DOHH2 (cell line): Measurements from ENCODE around the gene MAP2K7.

Experiments
- H3F3A ChIP-seq: fragments of 200-600 bp; sonication (generic), shearing (Covaris generic); 2 replicates; pipeline ENCODE4 v1.6.0; 2016; ENCODE audit warnings: antibody characterized with exemption, mild to moderate bottlenecking; ENCODE audit not compliant: control insufficient read depth, insufficient read depth
- H3K27ac ChIP-seq: fragments of 200-600 bp; sonication (generic); 2 replicates; pipeline ENCODE4 v1.5.1; 2014; ENCODE audit warnings: low read depth, mild to moderate bottlenecking, low read length, moderate library complexity
- H3K27me3 ChIP-seq: fragments of 200-600 bp; sonication (generic); 2 replicates; pipeline ENCODE4 v1.6.1; 2014; ENCODE audit warnings: mild to moderate bottlenecking, low read length, mixed read lengths; ENCODE audit not compliant: control insufficient read depth
- H3K36me3 ChIP-seq: fragments of 200-600 bp; sonication (generic); 2 replicates; pipeline ENCODE4 v1.6.1; 2014; ENCODE audit warnings: mild to moderate bottlenecking, low read length, moderate library complexity, mixed read lengths; ENCODE audit not compliant: control insufficient read depth
- H3K4me1 ChIP-seq: fragments of 200-600 bp; sonication (generic); 2 replicates; pipeline ENCODE4 v1.6.1; 2014; ENCODE audit warnings: mild to moderate bottlenecking, low read length, mixed read lengths; ENCODE audit not compliant: control insufficient read depth
- H3K4me2 ChIP-seq: fragments of 200-600 bp; sonication (generic); 2 replicates; pipeline ENCODE4 v1.6.0; 2014; ENCODE audit warnings: mild to moderate bottlenecking, low read length, moderate library complexity
- H3K4me3 ChIP-seq: fragments of 200-600 bp; sonication (generic); 2 replicates; pipeline ENCODE4 v1.5.1; 2014; ENCODE audit warnings: mild to moderate bottlenecking, low read length, mixed read lengths
- H3K79me2 ChIP-seq: fragments of 200-600 bp; sonication (generic); 2 replicates; pipeline ENCODE4 v1.6.1; 2014; ENCODE audit warnings: mild to moderate bottlenecking, low read length, mixed read lengths; ENCODE audit not compliant: control insufficient read depth
- H3K9me2 ChIP-seq: fragments of 200-600 bp; sonication (generic); replicated peaks from 2 replicates; pipeline ENCODE4 v1.6.1; 2014; ENCODE audit warnings: mild to moderate bottlenecking, low read length, mixed read lengths; ENCODE audit not compliant: control insufficient read depth
- H3K9me3 ChIP-seq: fragments of 200-600 bp; sonication (generic); 2 replicates; pipeline ENCODE4 v1.6.1; 2014; ENCODE audit warnings: antibody characterized with exemption, low read length, mixed read lengths; ENCODE audit not compliant: control insufficient read depth, insufficient read depth
- H4K20me1 ChIP-seq: fragments of 200-600 bp; sonication (generic); 2 replicates; pipeline ENCODE4 v1.6.0; 2014; ENCODE audit warnings: low read depth, mild to moderate bottlenecking, antibody characterized with exemption, low read length, moderate library complexity; ENCODE audit not compliant: control insufficient read depth, insufficient read depth
- EZH2phosphoT487 ChIP-seq: fragments of 200-600 bp; sonication (generic); IDR thresholded peaks from 2 replicates; pipeline ENCODE4 v1.6.1; 2017; ENCODE audit warnings: borderline replicate concordance, mild to moderate bottlenecking, antibody characterized with exemption, low read length, moderate library complexity, mixed read lengths
- TF ChIP-seq, protein P1 (sequence below): fragments of 200-600 bp; sonication (generic); IDR thresholded peaks from one replicate; pipeline ENCODE4 v1.5.1; 2014; ENCODE audit warnings: antibody characterized with exemption, mild to moderate bottlenecking, low read depth, low read length; ENCODE audit not compliant: poor library complexity, severe bottlenecking

The MAP2K7 gene

DNA sequence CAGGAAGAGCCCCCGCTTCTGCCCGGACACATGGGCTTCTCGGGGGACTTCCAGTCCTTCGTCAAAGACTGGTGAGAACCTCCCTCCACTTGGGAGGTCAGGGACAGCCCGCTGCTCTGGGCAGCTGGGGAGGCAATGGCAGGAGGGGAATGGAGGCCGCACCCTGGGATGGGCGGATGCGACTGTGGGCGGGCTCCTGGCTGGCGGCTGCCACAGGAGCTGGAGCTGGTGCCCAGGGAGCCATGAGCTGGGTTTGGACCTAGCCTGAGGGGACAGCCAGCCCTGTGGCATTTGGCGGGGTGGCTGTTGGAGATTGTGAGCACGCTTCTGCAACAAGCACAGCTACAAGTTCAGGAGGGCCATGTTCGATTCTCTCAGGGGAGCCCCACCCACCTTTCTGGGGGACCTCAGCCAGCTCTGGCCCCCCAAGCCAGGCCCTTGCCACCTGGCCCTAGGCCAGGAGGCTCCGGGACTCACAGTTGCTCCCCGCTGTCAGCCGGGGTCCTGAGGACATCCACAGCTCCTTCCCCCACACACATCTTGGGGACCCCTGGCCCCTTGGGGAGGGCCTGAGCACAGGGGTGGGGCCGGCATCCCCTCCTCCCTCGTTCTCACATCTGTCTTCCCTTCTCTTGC, 7.9 kb downstream of the MAP2K7 start:
- Histone ChIP-seq H3F3A (no peaks in the 10 kb centered on the region), H3K4me2 (no peak overlapping the region), H3K9me3 (no peaks in the 10 kb centered on the region), H3K4me1 (peaks cover 10% of the 10 kb centered on the region), H3K36me3 (peaks cover 18% of the 10 kb centered on the region), H3K27me3 (peaks cover 16% of the 10 kb centered on the region), H3K9me2 (no peaks in the 10 kb centered on the region), H3K27ac (no peak overlapping the region), H3K79me2 (peaks cover 11% of the 10 kb centered on the region), H3K4me3 (no peak overlapping the region), H4K20me1 (no peaks in the 10 kb centered on the region)
- no peak for TF ChIP-seq EZH2phosphoT487
- TF ChIP-seq, protein P1, sequence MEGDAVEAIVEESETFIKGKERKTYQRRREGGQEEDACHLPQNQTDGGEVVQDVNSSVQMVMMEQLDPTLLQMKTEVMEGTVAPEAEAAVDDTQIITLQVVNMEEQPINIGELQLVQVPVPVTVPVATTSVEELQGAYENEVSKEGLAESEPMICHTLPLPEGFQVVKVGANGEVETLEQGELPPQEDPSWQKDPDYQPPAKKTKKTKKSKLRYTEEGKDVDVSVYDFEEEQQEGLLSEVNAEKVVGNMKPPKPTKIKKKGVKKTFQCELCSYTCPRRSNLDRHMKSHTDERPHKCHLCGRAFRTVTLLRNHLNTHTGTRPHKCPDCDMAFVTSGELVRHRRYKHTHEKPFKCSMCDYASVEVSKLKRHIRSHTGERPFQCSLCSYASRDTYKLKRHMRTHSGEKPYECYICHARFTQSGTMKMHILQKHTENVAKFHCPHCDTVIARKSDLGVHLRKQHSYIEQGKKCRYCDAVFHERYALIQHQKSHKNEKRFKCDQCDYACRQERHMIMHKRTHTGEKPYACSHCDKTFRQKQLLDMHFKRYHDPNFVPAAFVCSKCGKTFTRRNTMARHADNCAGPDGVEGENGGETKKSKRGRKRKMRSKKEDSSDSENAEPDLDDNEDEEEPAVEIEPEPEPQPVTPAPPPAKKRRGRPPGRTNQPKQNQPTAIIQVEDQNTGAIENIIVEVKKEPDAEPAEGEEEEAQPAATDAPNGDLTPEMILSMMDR: no peak

DNA sequence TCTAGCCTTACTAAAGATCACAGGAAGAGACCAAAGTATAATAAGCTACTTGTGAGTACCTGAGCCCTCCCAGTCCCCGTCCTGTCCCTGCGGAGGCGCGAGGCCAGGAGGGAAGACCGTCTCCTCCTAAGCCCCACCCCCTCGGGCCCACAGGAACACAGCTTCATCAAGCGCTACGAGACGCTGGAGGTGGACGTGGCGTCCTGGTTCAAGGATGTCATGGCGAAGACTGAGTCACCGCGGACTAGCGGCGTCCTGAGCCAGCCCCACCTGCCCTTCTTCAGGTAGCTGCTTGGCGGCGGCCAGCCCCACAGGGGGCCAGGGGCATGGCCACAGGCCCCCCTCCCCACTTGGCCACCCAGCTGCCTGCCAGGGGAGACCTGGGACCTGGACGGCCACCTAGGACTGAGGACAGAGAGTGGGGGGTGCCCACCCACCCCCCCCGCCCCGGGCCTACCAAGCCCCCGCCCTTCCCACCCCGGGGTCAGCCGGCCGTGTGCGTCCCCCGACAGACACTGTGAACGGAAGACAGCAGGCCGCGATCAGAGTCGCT, 8.5 kb downstream of the MAP2K7 start:
- H3K27me3 ChIP-seq: peaks cover 22% of the 10 kb centered on the region
- H3K4me2 ChIP-seq: no peak overlapping the region
- no peak for TF ChIP-seq EZH2phosphoT487
- TF ChIP-seq, protein P1: no peak
- no peak overlapping the region for H3K4me3 ChIP-seq
- peaks cover 18% of the 10 kb centered on the region for H3K36me3 ChIP-seq
- no peak overlapping the region for H3K27ac ChIP-seq
- H4K20me1 ChIP-seq: no peaks in the 10 kb centered on the region
- no peaks in the 10 kb centered on the region for H3K9me2 ChIP-seq
- H3K79me2 ChIP-seq: peaks cover 8% of the 10 kb centered on the region
- no peaks in the 10 kb centered on the region for H3K9me3 ChIP-seq
- peaks cover 16% of the 10 kb centered on the region for H3K4me1 ChIP-seq
- no peaks in the 10 kb centered on the region; the same call in 1 of the 2 replicates for H3F3A ChIP-seq

DNA sequence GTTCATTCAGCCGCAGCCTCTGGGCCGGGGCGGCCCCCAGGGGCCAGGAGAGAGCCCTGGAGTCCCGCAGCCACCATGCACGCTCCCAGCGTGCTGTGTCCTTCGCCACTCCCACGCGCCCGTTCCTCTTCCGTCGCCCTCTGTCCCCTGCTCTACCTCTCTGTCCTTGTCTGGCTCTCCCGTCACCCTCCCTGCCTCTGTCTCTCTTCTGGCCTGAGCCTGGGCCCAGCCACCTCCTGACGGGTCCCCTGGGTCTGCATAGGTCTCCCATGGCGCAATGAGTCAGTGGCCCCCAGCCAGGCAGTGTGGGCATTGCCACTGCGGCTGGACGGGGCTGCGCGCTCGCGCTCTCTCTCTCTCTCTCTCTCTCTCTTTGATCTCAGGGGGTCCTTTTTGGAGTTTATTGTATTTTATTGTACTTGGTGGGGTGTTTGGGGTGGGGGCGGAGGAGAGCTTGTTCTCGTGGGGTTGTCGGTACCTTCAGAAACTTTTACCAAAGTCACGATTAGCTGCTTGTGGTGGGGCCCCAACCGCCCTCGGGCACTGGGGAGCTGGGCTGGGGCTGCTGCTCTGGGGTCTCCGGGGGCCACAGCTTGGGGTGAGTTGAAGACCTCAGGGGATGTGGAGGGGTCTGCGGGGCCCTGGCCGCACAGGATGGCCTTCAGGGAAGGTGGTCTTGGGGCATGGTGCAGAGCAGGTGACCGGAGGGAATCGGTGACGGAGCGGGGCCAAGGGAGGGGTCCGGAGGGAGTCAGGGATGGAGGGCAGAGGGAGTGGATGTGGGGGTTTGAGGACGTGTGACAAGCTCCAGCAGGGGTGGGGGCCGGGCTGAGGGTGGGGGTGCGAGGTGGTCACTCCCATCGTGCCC, 9.3 kb downstream of the MAP2K7 start:
- Histone ChIP-seq H3K27me3 (peaks cover 29% of the 10 kb centered on the region), H3K9me2 (no peaks in the 10 kb centered on the region), H3K79me2 (peaks cover 3% of the 10 kb centered on the region), H3F3A (no peaks in the 10 kb centered on the region; the same call in 1 of the 2 replicates), H3K4me2 (no peak overlapping the region), H3K4me1 (peaks cover 23% of the 10 kb centered on the region), H3K27ac (no peak overlapping the region), H3K4me3 (no peak overlapping the region), H4K20me1 (no peaks in the 10 kb centered on the region), H3K9me3 (no peaks in the 10 kb centered on the region), H3K36me3 (peaks cover 18% of the 10 kb centered on the region)
- TF ChIP-seq EZH2phosphoT487: no peak
- TF ChIP-seq, protein P1: no peak
